ENCODE results near the gene ADGRV1.

DNA sequence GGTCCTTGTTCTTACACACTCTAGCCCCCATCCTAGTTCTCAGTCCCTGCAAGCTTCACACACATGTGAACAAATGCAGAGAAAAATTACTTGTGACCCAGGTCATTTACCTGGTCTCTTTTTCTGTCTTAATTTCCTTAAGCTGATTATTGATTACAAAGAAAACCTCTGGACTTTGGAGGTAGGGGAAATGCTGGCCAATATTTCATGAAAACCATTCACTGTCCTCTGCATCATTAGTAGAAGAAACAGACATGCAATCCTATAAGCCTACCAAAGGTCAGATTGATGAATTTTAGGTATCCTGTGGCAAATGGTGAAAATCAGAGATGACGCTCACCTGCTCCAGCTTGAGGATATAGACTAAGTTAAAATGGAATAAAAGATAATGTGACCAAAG lies 457.7 kb downstream of the ADGRV1 start:
- TF ChIP-seq CTCF (IDR thresholded peaks at IDR 0.05; ENCODE audit: insufficient read depth, low read length, poor library complexity, severe bottlenecking) (no peak), EZH2phosphoT487 (conservative IDR thresholded peaks at IDR 0.05; ENCODE audit: low read length) (no peak)

Measured in SU-DHL-6 (cell line).